H1 (cell line): ENCODE measurements around the gene FBXO41. TPM values are rescaled to one million over a fixed set of nuclear protein-coding genes. Genes with fewer than 3 reads are reported as not detected.

ENCODE experiments used
- CTCF ChIA-PET: fragments of 300-600 bp; sonication (Branson Sonifier 250); formaldehyde crosslinking; loops from one replicate; lab custom pipeline; 2021; ENCODE audit not compliant: partially characterized antibody; lab: Charles Lee
- POLR2A ChIA-PET: fragments of 300-600 bp; sonication (Branson Sonifier 250); formaldehyde crosslinking; loops from one replicate; lab custom pipeline; 2021; ENCODE audit warnings: inconsistent platforms; ENCODE audit not compliant: partially characterized antibody; lab: Charles Lee
- DNase-seq, 2 experiments: peaks; one replicate each; pipeline versions ENCODE4 v3.0.0 to v3.0.0-alpha.2; 2010 to 2022; ENCODE audit warnings: low spot score in 2 of 2, low read depth in 1 of 2, mixed read lengths in 1 of 2
- FAIRE-seq: peaks from 2 replicates; lab custom pipeline; 2011; peaks lifted over from hg19 to GRCh38; lab: Jason Lieb, UNC
- H2AFZ ChIP-seq: 2 replicates; pipeline ENCODE4 v1.8.1; 2012; ENCODE audit warnings: low read length, inconsistent platforms
- H2AK5ac ChIP-seq: 2 replicates; pipeline ENCODE4 v1.6.1; 2013; ENCODE audit warnings: low read depth, low read length
- H2BK120ac ChIP-seq: replicated peaks from 2 replicates; pipeline ENCODE3; 2013; ENCODE audit warnings: low read depth, low read length, inconsistent platforms
- H2BK12ac ChIP-seq: 2 replicates; pipeline ENCODE4 v1.6.1; 2013; ENCODE audit warnings: low read depth, low read length
- H2BK15ac ChIP-seq: 2 replicates; pipeline ENCODE4 v1.6.1; 2013; ENCODE audit warnings: low read length
- H2BK20ac ChIP-seq: 2 replicates; pipeline ENCODE4 v1.6.1; 2013; ENCODE audit warnings: low read length
- H2BK5ac ChIP-seq: 2 replicates; pipeline ENCODE4 v1.6.1; 2013; ENCODE audit warnings: low read depth, low read length
- H3K14ac ChIP-seq: 2 replicates; pipeline ENCODE4 v1.6.1; 2013; ENCODE audit warnings: inconsistent platforms; ENCODE audit not compliant: insufficient read length
- H3K18ac ChIP-seq: 2 replicates; pipeline ENCODE4 v1.6.1; 2013; ENCODE audit warnings: low read length; ENCODE audit errors: extremely low read depth
- H3K23ac ChIP-seq: 2 replicates; pipeline ENCODE4 v1.6.1; 2013; ENCODE audit warnings: inconsistent platforms; ENCODE audit not compliant: insufficient read length
- H3K23me2 ChIP-seq: 2 replicates; pipeline ENCODE4 v1.6.1; 2013; ENCODE audit warnings: low read depth, low read length
- H3K27ac ChIP-seq: 2 replicates; pipeline ENCODE4 v1.6.1; 2011; ENCODE audit warnings: low read depth, low read length, inconsistent platforms
- H3K27me3 ChIP-seq, 4 experiments: replicated peaks in 1 of 4; 1 replicate in 1 of 4; 2 replicates in 3 of 4; pipeline versions ENCODE4 v1.6.1 to v1.8.1; 2011 to 2013; ENCODE audit warnings: low read length in 3 of 4, mild to moderate bottlenecking in 3 of 4, inconsistent platforms in 2 of 4, mixed read lengths in 2 of 4, moderate library complexity in 1 of 4; ENCODE audit not compliant: control insufficient read depth in 3 of 4, insufficient read depth in 3 of 4; ENCODE audit errors: extremely low read depth in 1 of 4
- H3K36me3 ChIP-seq, 4 experiments: 2 replicates each; pipeline versions ENCODE4 v1.6.1 to v1.8.1; 2011 to 2013; ENCODE audit warnings: mild to moderate bottlenecking in 4 of 4, low read length in 3 of 4, moderate library complexity in 2 of 4, control low read depth in 1 of 4, inconsistent platforms in 1 of 4; ENCODE audit not compliant: insufficient read depth in 4 of 4, control insufficient read depth in 2 of 4
- H3K4ac ChIP-seq: replicated peaks from 2 replicates; pipeline ENCODE3; 2013; ENCODE audit warnings: low read length, low read depth, mixed read lengths, inconsistent platforms; ENCODE audit not compliant: insufficient read length
- H3K4me1 ChIP-seq, 4 experiments: replicated peaks in 1 of 4; 1 replicate in 1 of 4; 2 replicates in 3 of 4; pipeline versions ENCODE4 v1.6.1 to v1.8.1; 2011 to 2013; ENCODE audit warnings: low read length in 3 of 4, inconsistent platforms in 2 of 4, mixed read lengths in 1 of 4; ENCODE audit not compliant: insufficient read depth in 4 of 4, control insufficient read depth in 3 of 4
- H3K4me2 ChIP-seq, 2 experiments: 2 replicates each; pipeline versions ENCODE4 v1.6.1 to v1.8.1; 2011 to 2013; ENCODE audit warnings: low read depth in 2 of 2, low read length in 2 of 2, control low read depth in 1 of 2, inconsistent platforms in 1 of 2, mild to moderate bottlenecking in 1 of 2; ENCODE audit not compliant: insufficient read depth in 1 of 2
- H3K4me3 ChIP-seq, 4 experiments: fragments of 200-600, 300-600 bp in 1 of 4; sonication (generic), shearing (Covaris generic), sonication (Bioruptor Twin) in 1 of 4; 2 replicates each; pipeline versions ENCODE4 v1.5.1 to v1.8.1; 2011 to 2016; ENCODE audit warnings: low read length in 4 of 4, low read depth in 3 of 4, control low read depth in 2 of 4, inconsistent platforms in 2 of 4, mild to moderate bottlenecking in 2 of 4, mixed read lengths in 1 of 4, moderate library complexity in 1 of 4; ENCODE audit not compliant: insufficient read depth in 2 of 4; ENCODE audit errors: extremely low read depth in 1 of 4
- H3K56ac ChIP-seq: replicated peaks from 2 replicates; pipeline ENCODE3; 2013; ENCODE audit warnings: low read depth, mild to moderate bottlenecking, mixed read lengths, low read length, inconsistent platforms; ENCODE audit not compliant: insufficient read length
- H3K79me1 ChIP-seq: 2 replicates; pipeline ENCODE4 v1.6.1; 2013; ENCODE audit warnings: low read depth, low read length, control low read depth
- H3K79me2 ChIP-seq, 2 experiments: 2 replicates each; pipeline versions ENCODE4 v1.6.1 to v1.8.1; 2012 to 2013; ENCODE audit warnings: low read length in 2 of 2, mild to moderate bottlenecking in 2 of 2, inconsistent platforms in 1 of 2; ENCODE audit not compliant: insufficient read depth in 2 of 2, control insufficient read depth in 1 of 2
- H3K9ac ChIP-seq, 4 experiments: replicated peaks in 1 of 4; 1 replicate in 1 of 4; 2 replicates in 3 of 4; pipeline versions ENCODE4 v1.6.1 to v1.8.1; 2011 to 2013; ENCODE audit warnings: low read depth in 3 of 4, low read length in 3 of 4, control low read depth in 2 of 4, mild to moderate bottlenecking in 2 of 4, moderate library complexity in 2 of 4, inconsistent platforms in 1 of 4; ENCODE audit errors: extremely low read depth in 1 of 4
- H3K9me3 ChIP-seq, 2 experiments: 2 replicates each; pipeline versions ENCODE4 v1.6.1 to v1.8.1; 2012 to 2013; ENCODE audit warnings: mild to moderate bottlenecking in 2 of 2, moderate library complexity in 2 of 2, control low read depth in 1 of 2, inconsistent platforms in 1 of 2, low read depth in 1 of 2, low read length in 1 of 2, mixed read lengths in 1 of 2; ENCODE audit not compliant: insufficient read depth in 2 of 2
- H4K20me1 ChIP-seq, 2 experiments: replicated peaks in 1 of 2; 2 replicates each; pipeline versions ENCODE3 to v1.8.1; 2011 to 2013; ENCODE audit warnings: inconsistent platforms in 2 of 2, low read length in 2 of 2, mild to moderate bottlenecking in 1 of 2; ENCODE audit not compliant: insufficient read depth in 2 of 2, control insufficient read depth in 1 of 2
- H4K5ac ChIP-seq: 2 replicates; pipeline ENCODE4 v1.6.1; 2013; ENCODE audit warnings: low read length, low read depth, mixed read lengths, inconsistent platforms; ENCODE audit not compliant: insufficient read length
- H4K8ac ChIP-seq: 2 replicates; pipeline ENCODE4 v1.8.0; 2013; ENCODE audit warnings: mild to moderate bottlenecking, moderate library complexity, low read length, inconsistent platforms; ENCODE audit not compliant: insufficient read depth; ENCODE audit errors: extremely low read depth
- H4K91ac ChIP-seq: replicated peaks from 2 replicates; pipeline ENCODE3; 2013; ENCODE audit warnings: low read length, mixed read lengths, inconsistent platforms; ENCODE audit not compliant: insufficient read length
- BCL11A ChIP-seq, 2 experiments: IDR thresholded peaks; one replicate each; pipeline ENCODE4 v1.6.1; 2011; ENCODE audit warnings: low read depth in 2 of 2, low read length in 2 of 2, mild to moderate bottlenecking in 2 of 2
- CEBPB ChIP-seq: IDR thresholded peaks from 2 replicates; pipeline ENCODE4 v1.6.1; 2012; ENCODE audit warnings: low read depth, low read length
- CHD2 ChIP-seq: IDR thresholded peaks from 2 replicates; pipeline ENCODE4 v1.6.1; 2012; ENCODE audit warnings: low read length, improper control_type of control experiment
- JUN ChIP-seq: IDR thresholded peaks from 2 replicates; pipeline ENCODE4 v1.6.1; 2011; ENCODE audit warnings: low read depth, mild to moderate bottlenecking, improper control_type of control experiment, low read length
- RNF2 ChIP-seq: fragments of 200-900, 300-1000 bp; sonication (generic); IDR thresholded peaks from 2 replicates; pipeline ENCODE4 v1.7.1; 2016; ENCODE audit warnings: borderline replicate concordance, low read depth, mild to moderate bottlenecking, antibody characterized with exemption, low read length; ENCODE audit not compliant: poor library complexity, severe bottlenecking; ENCODE audit errors: missing control alignments
- SAP30 ChIP-seq: fragments of 300-600 bp; sonication (generic); IDR thresholded peaks from 2 replicates; pipeline ENCODE4 v1.7.1; 2012; ENCODE audit warnings: low read length, moderate library complexity, mild to moderate bottlenecking, inconsistent platforms; ENCODE audit not compliant: insufficient read depth, insufficient replicate concordance
- SUZ12 ChIP-seq: fragments of 200-600 bp; sonication (generic); IDR thresholded peaks from 2 replicates; pipeline ENCODE4 v1.6.1; 2012; ENCODE audit warnings: mild to moderate bottlenecking, inconsistent platforms, low read length, moderate library complexity, mixed read lengths
- WGBS, 2 experiments: shearing (Covaris generic) in 1 of 2; methylation state at CpG; one replicate each; pipeline versions ENCODE4 v1.1.6 to v1.1.7; 2013 to 2015; ENCODE audit warnings: low lambda C conversion rate in 2 of 2, mixed read lengths in 2 of 2, inconsistent platforms in 1 of 2, low coverage in 1 of 2, missing lambda C conversion rate in 1 of 2; ENCODE audit not compliant: insufficient replicate concordance in 2 of 2, insufficient coverage in 1 of 2, insufficient read length in 1 of 2; ENCODE audit errors: extremely low coverage in 1 of 2, missing lambda C conversion rate in 1 of 2; 5-methylcytosine and 5-hydroxymethylcytosine counted together
- polyA plus RNA-seq, 7 experiments: library from polyadenylated mRNA; depleted of rRNA in 3 of 7; stranded (reverse) in 5 of 7; unstranded in 2 of 7; fragments of >200 nt in 5 of 7; fragments of 200-250 nt in 2 of 7; gene quantifications; 1 replicate in 5 of 7; 2 replicates in 1 of 7; 4 replicates in 1 of 7; pipeline versions ENCODE4 v1.2.1 to v1.2.3, GENCODE V29; 2011 to 2013; ENCODE audit warnings: missing spikeins in 2 of 7, mixed read lengths in 2 of 7
- total RNA-seq: library from RNA; stranded (reverse); fragmentation: NEBNext Ultra II Directional; extraction: Animal tissue kit (Norgen Biotek cat#: 25700); gene quantifications from 2 replicates; pipeline ENCODE4 v1.2.1, GENCODE V29; 2021
- TF ChIP-seq, protein P1 (sequence below): IDR thresholded peaks from 2 replicates; pipeline ENCODE4 v1.6.1; 2011; ENCODE audit warnings: low read length, improper control_type of control experiment

Gene FBXO41
- total and polyA plus RNA-seq, 2 of the 8 experiments (the other 6 are each of a cell fraction or from before 2014, with no cell fraction given) = 11.2 to 14.3 TPM

DNA sequence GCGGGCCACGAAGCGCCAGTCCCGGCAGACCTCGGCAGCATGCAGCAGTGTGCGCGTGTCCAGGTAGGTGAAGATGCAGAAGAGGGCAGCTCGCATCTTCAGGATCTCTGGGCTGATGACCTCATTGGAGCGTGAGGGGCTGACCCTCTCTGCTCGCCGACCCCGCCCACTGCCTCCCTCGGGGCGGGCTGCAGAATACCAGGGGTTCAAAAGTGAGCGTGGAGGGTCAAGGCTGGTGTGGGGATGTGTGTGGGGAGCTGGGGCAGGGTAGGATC lies 20.0 kb downstream of the FBXO41 start:
- Histone ChIP-seq H2AFZ (no peak overlapping the region), H3K9me3 (no peaks in the 10 kb centered on the region), H2BK120ac (no peak overlapping the region), H4K8ac (0 out of 2 replicates have a peak overlapping the region, but pooled peaks have one; percentile 5), H4K20me1 (peaks cover 7 to 26% of the 10 kb centered on the region in 2 experiments), H4K5ac (no peak overlapping the region), H2BK5ac (no peak overlapping the region), H2AK5ac (no peak overlapping the region), H3K4me3 (no peak overlapping the region), H3K14ac (no peak overlapping the region), H3K27ac (no peak overlapping the region), H3K4me2 (no peak overlapping the region), H3K23me2 (peaks cover 10% of the 10 kb centered on the region; the same call in 1 of the 2 replicates), H3K27me3 (peaks cover 0 to 11% (median 9%) of the 10 kb centered on the region in 4 experiments; a peak in 6 of 7 replicates), H3K36me3 (peaks cover 3 to 15% (median 6%) of the 10 kb centered on the region in 4 experiments; a peak in 5 of 8 replicates), H2BK12ac (no peak overlapping the region), H2BK20ac (no peak overlapping the region), H3K79me2 (no peaks in the 10 kb centered on the region; a peak in 1 of 4 replicates), H3K79me1 (peaks cover 7% of the 10 kb centered on the region; the same call in 1 of the 2 replicates), H3K4me1 (peaks cover 0 to 13% (median 9%) of the 10 kb centered on the region in 4 experiments; a peak in 5 of 7 replicates), H2BK15ac (no peak overlapping the region), H4K91ac (no peak overlapping the region), H3K9ac (no peak overlapping the region), H3K4ac (no peak overlapping the region), H3K56ac (no peak overlapping the region), H3K23ac (no peak overlapping the region), H3K18ac (no peak overlapping the region)
- TF ChIP-seq SUZ12 (no peak), CEBPB (no peak), SAP30 (no peak), CHD2 (no peak), BCL11A (IDR thresholded peaks at IDR 0.05; ENCODE audit: low read depth in 2 of 2, low read length in 2 of 2) (no peak), RNF2 (no peak), JUN (no peak)
- TF ChIP-seq, protein P1, sequence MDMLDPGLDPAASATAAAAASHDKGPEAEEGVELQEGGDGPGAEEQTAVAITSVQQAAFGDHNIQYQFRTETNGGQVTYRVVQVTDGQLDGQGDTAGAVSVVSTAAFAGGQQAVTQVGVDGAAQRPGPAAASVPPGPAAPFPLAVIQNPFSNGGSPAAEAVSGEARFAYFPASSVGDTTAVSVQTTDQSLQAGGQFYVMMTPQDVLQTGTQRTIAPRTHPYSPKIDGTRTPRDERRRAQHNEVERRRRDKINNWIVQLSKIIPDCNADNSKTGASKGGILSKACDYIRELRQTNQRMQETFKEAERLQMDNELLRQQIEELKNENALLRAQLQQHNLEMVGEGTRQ = no peak
- CTCF ChIA-PET = interaction anchor here (0.5 to 3.9 kb wide), 2 partner anchors 25 to 108 kb away, joined by 3 to 24 read pairs; no protein-coding TSS in a partner anchor
- POLR2A ChIA-PET = interaction anchor here (0.6 to 1.5 kb wide), 4 partner anchors 10 to 59 kb away, joined by 3 to 4 read pairs (median 3); no protein-coding TSS in a partner anchor
- FAIRE-seq (no peak), DNase-seq (no peak)
- WGBS, 2 experiments = 92% methylated on average over 15 of the region's 15 CpGs; no CpG with 5 or more reads in 1 of the 2 experiments
